GM03348 (cell line): ENCODE data around the gene C5AR1.
"Not testable (repeated sequence)": the region's sequence is repeated elsewhere in the genome, so short reads cannot be mapped to it uniquely, and the experiment has no call there.

ENCODE experiments used
- DNase-seq: peaks from one replicate; pipeline ENCODE4 v3.0.0; 2012; ENCODE audit warnings: low spot score

The C5AR1 gene

GRCh38 chr19:47309608-47310007, at the start of gene C5AR1:
Gene C5AR1, plus strand, starts transcription at chr19:47309861. Its CDS starts 35 bp downstream, at chr19:47309896.
- DNase-seq: no peak

GRCh38 chr19:47260476-47260875, 49.2 kb upstream of the C5AR1 start:
- no peak for DNase-seq

- not testable (repeated sequence) for DNase-seq
Observed at GRCh38 chr19:47261946-47262793, 47.5 kb upstream of the C5AR1 start.

- no peak for DNase-seq
Observed at GRCh38 chr19:47264629-47265028, 45.0 kb upstream of the C5AR1 start.

GRCh38 chr19:47266401-47266941, 43.2 kb upstream of the C5AR1 start:
- no peak for DNase-seq

- DNase-seq: no peak
Observed at GRCh38 chr19:47267350-47267759, 42.3 kb upstream of the C5AR1 start.

- no peak for DNase-seq
Observed at GRCh38 chr19:47268028-47268427, 41.6 kb upstream of the C5AR1 start.

GRCh38 chr19:47269596-47269995, 40.1 kb upstream of the C5AR1 start:
- no peak for DNase-seq

GRCh38 chr19:47270408-47270807, 39.3 kb upstream of the C5AR1 start:
- no peak for DNase-seq

- DNase-seq: no peak
Observed at GRCh38 chr19:47271949-47272348, 37.7 kb upstream of the C5AR1 start.

- peak; percentile 62 for DNase-seq
Observed at GRCh38 chr19:47272448-47273312, 37.0 kb upstream of the C5AR1 start.

- DNase-seq: peak; percentile 94
Observed at GRCh38 chr19:47273313-47274070, 36.2 kb upstream of the C5AR1 start.

- peak; percentile 95 for DNase-seq
Observed at GRCh38 chr19:47274071-47274890, 35.4 kb upstream of the C5AR1 start, which contains the start of gene INAFM1. Gene INAFM1, plus strand, starts transcription at chr19:47274885. Its CDS starts 35 bp downstream, at chr19:47274920.

- no peak for DNase-seq
Observed at GRCh38 chr19:47274891-47275761, 34.5 kb upstream of the C5AR1 start.

- peak; percentile 62 for DNase-seq
Observed at GRCh38 chr19:47275791-47276461, 33.7 kb upstream of the C5AR1 start.

- DNase-seq: not testable (repeated sequence)
Observed at GRCh38 chr19:47276513-47276912, 33.1 kb upstream of the C5AR1 start.

- peak; percentile 22 for DNase-seq
Observed at GRCh38 chr19:47280183-47280797, 29.4 kb upstream of the C5AR1 start.

- DNase-seq: no peak
Observed at GRCh38 chr19:47283405-47284059, 26.1 kb upstream of the C5AR1 start.
